K562 (cell line): Measurements from ENCODE around the gene PIGK. TPM values are rescaled to one million over a fixed set of nuclear protein-coding genes. Genes with fewer than 3 reads are reported as not detected.
A peak's percentile ranks its signal among the peaks of the same experiment; 100 is the strongest.

ENCODE experiments used
- CBX1 ChIP-seq: sonication (generic); IDR thresholded peaks from 2 replicates; pipeline ENCODE4 v1.6.1; 2016; ENCODE audit warnings: antibody characterized with exemption, low read depth, mild to moderate bottlenecking
- HEY1 ChIP-seq: fragments of 250-450 bp; sonication (Bioruptor Pico); IDR thresholded peaks from 2 replicates; pipeline ENCODE4 v1.5.0; 2020; ENCODE audit warnings: mild to moderate bottlenecking, moderate library complexity, borderline replicate concordance
- ILF3 ChIP-seq: fragments of 450-650 bp; IDR thresholded peaks from 2 replicates; pipeline ENCODE4 v1.6.1; 2018; ENCODE audit warnings: antibody characterized with exemption, mild to moderate bottlenecking, moderate library complexity, borderline replicate concordance
- NCOR1 ChIP-seq: fragments of 450-650 bp; IDR thresholded peaks from 2 replicates; pipeline ENCODE4 v1.6.1; 2016; ENCODE audit warnings: mild to moderate bottlenecking, moderate library complexity
- NRF1 ChIP-seq, 2 experiments: fragments of 450-650 bp; IDR thresholded peaks in 1 of 2; conservative IDR thresholded peaks in 1 of 2; 2 replicates each; pipeline ENCODE4 v1.6.1; 2014; ENCODE audit warnings: mild to moderate bottlenecking in 2 of 2
- RBM14 ChIP-seq: fragments of 200-400 bp; formaldehyde crosslinking; IDR thresholded peaks from 2 replicates; pipeline ENCODE4 v1.6.1; 2018; ENCODE audit warnings: low read depth, mild to moderate bottlenecking, low read length, moderate library complexity, borderline replicate concordance; ENCODE audit not compliant: insufficient read depth
- RCOR1 ChIP-seq, 2 experiments: IDR thresholded peaks; 2 replicates each; pipeline ENCODE4 v1.6.1; 2012; ENCODE audit warnings: low read depth in 2 of 2, low read length in 2 of 2, borderline replicate concordance in 1 of 2, improper control_type of control experiment in 1 of 2
- RHOXF2B ChIP-seq: fragments of 250-450 bp; sonication (Bioruptor Pico); conservative IDR thresholded peaks from 2 replicates; pipeline ENCODE4 v1.5.1; 2021
- RUNX1 ChIP-seq: sonication (generic); IDR thresholded peaks from 2 replicates; pipeline ENCODE4 v1.6.1; 2016; ENCODE audit warnings: antibody characterized with exemption, low read depth
- SMARCA4 ChIP-seq: fragments of 450-650 bp; IDR thresholded peaks from 2 replicates; pipeline ENCODE4 v1.6.1; 2016
- TAF15 ChIP-seq: fragments of 200-400 bp; formaldehyde crosslinking; IDR thresholded peaks from 2 replicates; pipeline ENCODE4 v1.6.1; 2017; ENCODE audit warnings: mild to moderate bottlenecking, low read depth, low read length, moderate library complexity
- ZC3H11A ChIP-seq: IDR thresholded peaks from 2 replicates; pipeline ENCODE4 v1.6.1; 2012; ENCODE audit warnings: low read depth, low read length, improper control_type of control experiment
- ZFX ChIP-seq: sonication (generic); formaldehyde crosslinking; IDR thresholded peaks from 2 replicates; pipeline ENCODE4 v1.8.0; 2022; ENCODE audit warnings: mild to moderate bottlenecking, missing genetic modification reagents, moderate library complexity
- ZNF41 ChIP-seq: fragments of 250-450 bp; sonication (Bioruptor Pico); conservative IDR thresholded peaks from 2 replicates; pipeline ENCODE4 v1.4.0; 2020; ENCODE audit warnings: mild to moderate bottlenecking
- ZNF668 ChIP-seq: fragments of 250-450 bp; sonication (Bioruptor Pico); IDR thresholded peaks from 2 replicates; pipeline ENCODE4 v1.8.0; 2022; ENCODE audit warnings: mild to moderate bottlenecking, inconsistent platforms
- ZNF717 ChIP-seq: fragments of 250-450 bp; sonication (Bioruptor Pico); IDR thresholded peaks from 2 replicates; pipeline ENCODE4 v1.5.0; 2021
- polyA plus RNA-seq, 8 experiments: library from polyadenylated mRNA; depleted of rRNA in 4 of 8; stranded (reverse) in 5 of 8; unstranded in 3 of 8; fragments of >200 nt; fragmentation: Nextera tagmentation in 2 of 8; fragmentation: Illumina TruSeq in 1 of 8; extraction: Ambion mirVana in 2 of 8; extraction: Trizol in 1 of 8; gene quantifications; 2 replicates each; pipeline versions ENCODE4 v1.2.1 to v1.2.3, GENCODE V29; 2011 to 2014; ENCODE audit warnings: inconsistent platforms in 1 of 8, missing spikeins in 1 of 8
- total RNA-seq, 7 experiments: library from RNA; depleted of rRNA in 6 of 7; stranded (reverse); fragments of >200 nt in 6 of 7; fragmentation: Illumina TruSeq in 2 of 7; extraction: Trizol in 2 of 7; gene quantifications; 2 replicates each; pipeline versions ENCODE4 v1.2.1 to v1.2.3, GENCODE V29; 2011 to 2021; ENCODE audit warnings: low replicate concordance in 1 of 7
- TF ChIP-seq, protein P1 (sequence below): fragments of 250-450 bp; sonication (Bioruptor Pico); IDR thresholded peaks from 2 replicates; pipeline ENCODE4 v1.4.0; 2020; ENCODE audit warnings: mild to moderate bottlenecking, moderate library complexity
- TF ChIP-seq, protein P2 (sequence below): IDR thresholded peaks from 2 replicates; pipeline ENCODE4 v1.6.1; 2012; ENCODE audit warnings: low read depth, low read length, improper control_type of control experiment, borderline replicate concordance
- TF ChIP-seq, protein P3 (sequence below): sonication (generic); formaldehyde crosslinking; IDR thresholded peaks from 2 replicates; pipeline ENCODE4 v1.8.0; 2022; ENCODE audit warnings: mild to moderate bottlenecking, missing genetic modification reagents

The PIGK gene
- total and polyA plus RNA-seq, 9 of the 15 experiments (the other 6 are each of a cell fraction or from before 2014, with no cell fraction given), result 15.7 to 59.5 (median 29.9) TPM

DNA sequence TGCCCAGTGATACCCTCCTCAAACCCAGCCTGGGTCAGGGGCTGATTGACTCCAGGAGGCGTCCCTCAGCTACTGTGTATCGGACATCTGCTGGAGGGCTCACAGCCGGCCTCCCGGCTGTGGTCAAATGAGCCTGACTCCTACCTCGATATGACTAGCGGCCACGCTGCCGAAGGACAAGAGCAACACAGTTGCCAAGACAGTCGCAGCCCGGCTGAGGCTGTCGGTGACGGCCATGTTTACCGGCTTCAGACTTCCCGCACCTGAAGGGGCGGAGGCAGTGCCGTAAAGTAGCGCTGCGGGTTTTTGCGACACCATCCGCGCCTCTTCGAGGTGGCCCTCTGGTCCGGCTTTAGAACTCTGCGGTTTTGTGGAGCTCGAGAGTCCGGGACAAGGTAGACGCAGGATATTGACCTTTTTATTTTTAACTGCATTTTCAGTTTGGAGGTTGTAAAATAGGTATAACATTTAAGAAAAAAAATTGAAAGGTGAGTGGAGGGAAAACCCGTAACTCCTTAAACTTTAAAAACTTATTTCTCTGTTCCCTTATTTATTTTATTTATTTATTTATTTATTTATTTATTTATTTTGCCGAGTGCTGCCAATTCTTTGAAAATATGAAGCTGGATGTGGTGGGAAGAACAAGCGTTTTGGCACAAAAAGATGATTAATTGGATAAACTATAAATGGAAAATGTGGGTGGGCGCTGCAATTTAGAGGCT, at the start of gene PIGK (continued):
- no peak for TF ChIP-seq RBM14
- TF ChIP-seq RCOR1 (IDR thresholded peaks at IDR 0.05; ENCODE audit: borderline replicate concordance in 1 of 2, low read depth in 2 of 2, low read length in 2 of 2), result 0 out of 4 replicates have a peak, but pooled peaks of 1 of the 2 experiments have one; percentile 23
- TF ChIP-seq ZNF41 (CRISPR knock-in tag), result no peak
- TF ChIP-seq ZNF717, result no peak
- TF ChIP-seq ZFX (CRISPR knock-in tag), result peak; percentile 58; the same call in 1 of the 2 replicates
- TF ChIP-seq HEY1, result no peak
- TF ChIP-seq TAF15, result no peak
- TF ChIP-seq ILF3, result no peak
- no peak; the same call in 1 of the 2 replicates for TF ChIP-seq CBX1
- TF ChIP-seq NCOR1, result peak; percentile 29; the same call in 1 of the 2 replicates
- TF ChIP-seq, protein P1, sequence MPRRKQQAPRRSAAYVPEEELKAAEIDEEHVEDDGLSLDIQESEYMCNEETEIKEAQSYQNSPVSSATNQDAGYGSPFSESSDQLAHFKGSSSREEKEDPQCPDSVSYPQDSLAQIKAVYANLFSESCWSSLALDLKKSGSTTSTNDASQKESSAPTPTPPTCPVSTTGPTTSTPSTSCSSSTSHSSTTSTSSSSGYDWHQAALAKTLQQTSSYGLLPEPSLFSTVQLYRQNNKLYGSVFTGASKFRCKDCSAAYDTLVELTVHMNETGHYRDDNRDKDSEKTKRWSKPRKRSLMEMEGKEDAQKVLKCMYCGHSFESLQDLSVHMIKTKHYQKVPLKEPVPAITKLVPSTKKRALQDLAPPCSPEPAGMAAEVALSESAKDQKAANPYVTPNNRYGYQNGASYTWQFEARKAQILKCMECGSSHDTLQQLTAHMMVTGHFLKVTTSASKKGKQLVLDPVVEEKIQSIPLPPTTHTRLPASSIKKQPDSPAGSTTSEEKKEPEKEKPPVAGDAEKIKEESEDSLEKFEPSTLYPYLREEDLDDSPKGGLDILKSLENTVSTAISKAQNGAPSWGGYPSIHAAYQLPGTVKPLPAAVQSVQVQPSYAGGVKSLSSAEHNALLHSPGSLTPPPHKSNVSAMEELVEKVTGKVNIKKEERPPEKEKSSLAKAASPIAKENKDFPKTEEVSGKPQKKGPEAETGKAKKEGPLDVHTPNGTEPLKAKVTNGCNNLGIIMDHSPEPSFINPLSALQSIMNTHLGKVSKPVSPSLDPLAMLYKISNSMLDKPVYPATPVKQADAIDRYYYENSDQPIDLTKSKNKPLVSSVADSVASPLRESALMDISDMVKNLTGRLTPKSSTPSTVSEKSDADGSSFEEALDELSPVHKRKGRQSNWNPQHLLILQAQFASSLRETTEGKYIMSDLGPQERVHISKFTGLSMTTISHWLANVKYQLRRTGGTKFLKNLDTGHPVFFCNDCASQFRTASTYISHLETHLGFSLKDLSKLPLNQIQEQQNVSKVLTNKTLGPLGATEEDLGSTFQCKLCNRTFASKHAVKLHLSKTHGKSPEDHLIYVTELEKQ (CRISPR knock-in tag), result no peak
- TF ChIP-seq SMARCA4, result no peak
- TF ChIP-seq RUNX1, result no peak
- peak; percentile 38 to 49; a peak in 3 of 4 replicates for TF ChIP-seq NRF1 (conservative IDR thresholded peaks at IDR 0.05 in 1 of 2, IDR thresholded peaks at IDR 0.05 in 1 of 2)
- TF ChIP-seq ZC3H11A, result no peak
- TF ChIP-seq, protein P2, sequence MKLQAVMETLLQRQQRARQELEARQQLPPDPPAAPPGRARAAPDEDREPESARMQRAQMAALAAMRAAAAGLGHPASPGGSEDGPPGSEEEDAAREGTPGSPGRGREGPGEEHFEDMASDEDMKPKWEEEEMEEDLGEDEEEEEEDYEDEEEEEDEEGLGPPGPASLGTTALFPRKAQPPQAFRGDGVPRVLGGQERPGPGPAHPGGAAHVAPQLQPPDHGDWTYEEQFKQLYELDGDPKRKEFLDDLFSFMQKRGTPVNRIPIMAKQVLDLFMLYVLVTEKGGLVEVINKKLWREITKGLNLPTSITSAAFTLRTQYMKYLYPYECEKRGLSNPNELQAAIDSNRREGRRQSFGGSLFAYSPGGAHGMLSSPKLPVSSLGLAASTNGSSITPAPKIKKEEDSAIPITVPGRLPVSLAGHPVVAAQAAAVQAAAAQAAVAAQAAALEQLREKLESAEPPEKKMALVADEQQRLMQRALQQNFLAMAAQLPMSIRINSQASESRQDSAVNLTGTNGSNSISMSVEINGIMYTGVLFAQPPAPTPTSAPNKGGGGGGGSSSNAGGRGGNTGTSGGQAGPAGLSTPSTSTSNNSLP, result no peak
- TF ChIP-seq, protein P3, sequence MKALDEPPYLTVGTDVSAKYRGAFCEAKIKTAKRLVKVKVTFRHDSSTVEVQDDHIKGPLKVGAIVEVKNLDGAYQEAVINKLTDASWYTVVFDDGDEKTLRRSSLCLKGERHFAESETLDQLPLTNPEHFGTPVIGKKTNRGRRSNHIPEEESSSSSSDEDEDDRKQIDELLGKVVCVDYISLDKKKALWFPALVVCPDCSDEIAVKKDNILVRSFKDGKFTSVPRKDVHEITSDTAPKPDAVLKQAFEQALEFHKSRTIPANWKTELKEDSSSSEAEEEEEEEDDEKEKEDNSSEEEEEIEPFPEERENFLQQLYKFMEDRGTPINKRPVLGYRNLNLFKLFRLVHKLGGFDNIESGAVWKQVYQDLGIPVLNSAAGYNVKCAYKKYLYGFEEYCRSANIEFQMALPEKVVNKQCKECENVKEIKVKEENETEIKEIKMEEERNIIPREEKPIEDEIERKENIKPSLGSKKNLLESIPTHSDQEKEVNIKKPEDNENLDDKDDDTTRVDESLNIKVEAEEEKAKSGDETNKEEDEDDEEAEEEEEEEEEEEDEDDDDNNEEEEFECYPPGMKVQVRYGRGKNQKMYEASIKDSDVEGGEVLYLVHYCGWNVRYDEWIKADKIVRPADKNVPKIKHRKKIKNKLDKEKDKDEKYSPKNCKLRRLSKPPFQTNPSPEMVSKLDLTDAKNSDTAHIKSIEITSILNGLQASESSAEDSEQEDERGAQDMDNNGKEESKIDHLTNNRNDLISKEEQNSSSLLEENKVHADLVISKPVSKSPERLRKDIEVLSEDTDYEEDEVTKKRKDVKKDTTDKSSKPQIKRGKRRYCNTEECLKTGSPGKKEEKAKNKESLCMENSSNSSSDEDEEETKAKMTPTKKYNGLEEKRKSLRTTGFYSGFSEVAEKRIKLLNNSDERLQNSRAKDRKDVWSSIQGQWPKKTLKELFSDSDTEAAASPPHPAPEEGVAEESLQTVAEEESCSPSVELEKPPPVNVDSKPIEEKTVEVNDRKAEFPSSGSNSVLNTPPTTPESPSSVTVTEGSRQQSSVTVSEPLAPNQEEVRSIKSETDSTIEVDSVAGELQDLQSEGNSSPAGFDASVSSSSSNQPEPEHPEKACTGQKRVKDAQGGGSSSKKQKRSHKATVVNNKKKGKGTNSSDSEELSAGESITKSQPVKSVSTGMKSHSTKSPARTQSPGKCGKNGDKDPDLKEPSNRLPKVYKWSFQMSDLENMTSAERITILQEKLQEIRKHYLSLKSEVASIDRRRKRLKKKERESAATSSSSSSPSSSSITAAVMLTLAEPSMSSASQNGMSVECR (CRISPR knock-in tag), result 0 out of 2 replicates have a peak, but pooled peaks have one; percentile 23
- no peak for TF ChIP-seq ZNF668 (CRISPR knock-in tag)
- TF ChIP-seq RHOXF2B (CRISPR knock-in tag), result no peak
